WTC11 (cell line): ENCODE data around the gene GRM7.

Experiments used
- ATF2 ChIP-seq: sonication (generic); formaldehyde crosslinking; IDR thresholded peaks from 2 replicates; pipeline ENCODE4 v1.8.1; 2022; ENCODE audit warnings: low read depth, missing genetic modification reagents, borderline replicate concordance
- CREB1 ChIP-seq: sonication (generic); formaldehyde crosslinking; IDR thresholded peaks from 2 replicates; pipeline ENCODE4 v1.8.0; 2023; ENCODE audit warnings: mild to moderate bottlenecking, missing genetic modification reagents
- CREM ChIP-seq: sonication (generic); formaldehyde crosslinking; IDR thresholded peaks from 2 replicates; pipeline ENCODE4 v1.8.1; 2022; ENCODE audit warnings: mild to moderate bottlenecking, missing genetic modification reagents, moderate library complexity
- FOXJ3 ChIP-seq: sonication (generic); formaldehyde crosslinking; IDR thresholded peaks from 2 replicates; pipeline ENCODE4 v1.9.0; 2021; ENCODE audit warnings: missing genetic modification reagents, mild to moderate bottlenecking, borderline replicate concordance
- IRF1 ChIP-seq: sonication (generic); formaldehyde crosslinking; IDR thresholded peaks from 2 replicates; pipeline ENCODE4 v1.8.0; 2023; ENCODE audit warnings: missing genetic modification reagents
- IRF2 ChIP-seq: sonication (generic); formaldehyde crosslinking; IDR thresholded peaks from 2 replicates; pipeline ENCODE4 v1.8.0; 2022; ENCODE audit warnings: low read depth, missing genetic modification reagents, borderline replicate concordance
- JUN ChIP-seq: sonication (generic); formaldehyde crosslinking; IDR thresholded peaks from 2 replicates; pipeline ENCODE4 v1.8.0; 2023; ENCODE audit warnings: mild to moderate bottlenecking, missing genetic modification reagents
- NR3C1 ChIP-seq: sonication (generic); formaldehyde crosslinking; conservative IDR thresholded peaks from 2 replicates; pipeline ENCODE4 v1.8.1; 2023; ENCODE audit warnings: low read depth, mild to moderate bottlenecking, missing genetic modification reagents
- TCF7 ChIP-seq: sonication (generic); formaldehyde crosslinking; IDR thresholded peaks from 2 replicates; pipeline ENCODE4 v1.8.0; 2022; ENCODE audit warnings: mild to moderate bottlenecking, low read depth, missing genetic modification reagents, moderate library complexity
- TF ChIP-seq, protein P1 (sequence below): fragments of 200-600 bp; IDR thresholded peaks from 2 replicates; pipeline ENCODE4 v1.8.0; 2022; ENCODE audit warnings: antibody characterized with exemption
- TF ChIP-seq, protein P2 (sequence below): sonication (generic); formaldehyde crosslinking; IDR thresholded peaks from 2 replicates; pipeline ENCODE4 v1.8.1; 2022; ENCODE audit warnings: low read depth, mild to moderate bottlenecking, moderate library complexity, missing genetic modification reagents, borderline replicate concordance
- TF ChIP-seq, protein P3 (sequence below): sonication (generic); formaldehyde crosslinking; IDR thresholded peaks from 2 replicates; pipeline ENCODE4 v1.8.1; 2022; ENCODE audit warnings: missing genetic modification reagents, borderline replicate concordance
- TF ChIP-seq, protein P4 (sequence below): sonication (generic); formaldehyde crosslinking; IDR thresholded peaks from 2 replicates; pipeline ENCODE4 v1.8.1; 2023; ENCODE audit warnings: mild to moderate bottlenecking, missing genetic modification reagents
- TF ChIP-seq, protein P5 (sequence below): sonication (generic); formaldehyde crosslinking; IDR thresholded peaks from 2 replicates; pipeline ENCODE4 v1.8.0; 2022; ENCODE audit warnings: mild to moderate bottlenecking, missing genetic modification reagents

GRCh38 chr3:7567160-7567559 is 706.2 kb downstream of the GRM7 start:
- TF ChIP-seq CREM (CRISPR knock-in tag) (no peak), JUN (CRISPR knock-in tag) (no peak), CREB1 (CRISPR knock-in tag) (no peak), NR3C1 (CRISPR knock-in tag) (no peak), TCF7 (CRISPR knock-in tag) (no peak), IRF2 (CRISPR knock-in tag) (no peak), ATF2 (no peak), FOXJ3 (CRISPR knock-in tag) (no peak), IRF1 (CRISPR knock-in tag) (no peak)
- TF ChIP-seq, protein P1, sequence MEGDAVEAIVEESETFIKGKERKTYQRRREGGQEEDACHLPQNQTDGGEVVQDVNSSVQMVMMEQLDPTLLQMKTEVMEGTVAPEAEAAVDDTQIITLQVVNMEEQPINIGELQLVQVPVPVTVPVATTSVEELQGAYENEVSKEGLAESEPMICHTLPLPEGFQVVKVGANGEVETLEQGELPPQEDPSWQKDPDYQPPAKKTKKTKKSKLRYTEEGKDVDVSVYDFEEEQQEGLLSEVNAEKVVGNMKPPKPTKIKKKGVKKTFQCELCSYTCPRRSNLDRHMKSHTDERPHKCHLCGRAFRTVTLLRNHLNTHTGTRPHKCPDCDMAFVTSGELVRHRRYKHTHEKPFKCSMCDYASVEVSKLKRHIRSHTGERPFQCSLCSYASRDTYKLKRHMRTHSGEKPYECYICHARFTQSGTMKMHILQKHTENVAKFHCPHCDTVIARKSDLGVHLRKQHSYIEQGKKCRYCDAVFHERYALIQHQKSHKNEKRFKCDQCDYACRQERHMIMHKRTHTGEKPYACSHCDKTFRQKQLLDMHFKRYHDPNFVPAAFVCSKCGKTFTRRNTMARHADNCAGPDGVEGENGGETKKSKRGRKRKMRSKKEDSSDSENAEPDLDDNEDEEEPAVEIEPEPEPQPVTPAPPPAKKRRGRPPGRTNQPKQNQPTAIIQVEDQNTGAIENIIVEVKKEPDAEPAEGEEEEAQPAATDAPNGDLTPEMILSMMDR: no peak
- TF ChIP-seq, protein P2, sequence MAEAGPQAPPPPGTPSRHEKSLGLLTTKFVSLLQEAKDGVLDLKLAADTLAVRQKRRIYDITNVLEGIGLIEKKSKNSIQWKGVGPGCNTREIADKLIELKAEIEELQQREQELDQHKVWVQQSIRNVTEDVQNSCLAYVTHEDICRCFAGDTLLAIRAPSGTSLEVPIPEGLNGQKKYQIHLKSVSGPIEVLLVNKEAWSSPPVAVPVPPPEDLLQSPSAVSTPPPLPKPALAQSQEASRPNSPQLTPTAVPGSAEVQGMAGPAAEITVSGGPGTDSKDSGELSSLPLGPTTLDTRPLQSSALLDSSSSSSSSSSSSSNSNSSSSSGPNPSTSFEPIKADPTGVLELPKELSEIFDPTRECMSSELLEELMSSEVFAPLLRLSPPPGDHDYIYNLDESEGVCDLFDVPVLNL (CRISPR knock-in tag): no peak
- TF ChIP-seq, protein P3, sequence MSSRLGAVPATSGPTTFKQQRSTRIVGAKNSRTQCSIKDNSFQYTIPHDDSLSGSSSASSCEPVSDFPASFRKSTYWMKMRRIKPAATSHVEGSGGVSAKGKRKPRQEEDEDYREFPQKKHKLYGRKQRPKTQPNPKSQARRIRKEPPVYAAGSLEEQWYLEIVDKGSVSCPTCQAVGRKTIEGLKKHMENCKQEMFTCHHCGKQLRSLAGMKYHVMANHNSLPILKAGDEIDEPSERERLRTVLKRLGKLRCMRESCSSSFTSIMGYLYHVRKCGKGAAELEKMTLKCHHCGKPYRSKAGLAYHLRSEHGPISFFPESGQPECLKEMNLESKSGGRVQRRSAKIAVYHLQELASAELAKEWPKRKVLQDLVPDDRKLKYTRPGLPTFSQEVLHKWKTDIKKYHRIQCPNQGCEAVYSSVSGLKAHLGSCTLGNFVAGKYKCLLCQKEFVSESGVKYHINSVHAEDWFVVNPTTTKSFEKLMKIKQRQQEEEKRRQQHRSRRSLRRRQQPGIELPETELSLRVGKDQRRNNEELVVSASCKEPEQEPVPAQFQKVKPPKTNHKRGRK (CRISPR knock-in tag): no peak
- TF ChIP-seq, protein P4, sequence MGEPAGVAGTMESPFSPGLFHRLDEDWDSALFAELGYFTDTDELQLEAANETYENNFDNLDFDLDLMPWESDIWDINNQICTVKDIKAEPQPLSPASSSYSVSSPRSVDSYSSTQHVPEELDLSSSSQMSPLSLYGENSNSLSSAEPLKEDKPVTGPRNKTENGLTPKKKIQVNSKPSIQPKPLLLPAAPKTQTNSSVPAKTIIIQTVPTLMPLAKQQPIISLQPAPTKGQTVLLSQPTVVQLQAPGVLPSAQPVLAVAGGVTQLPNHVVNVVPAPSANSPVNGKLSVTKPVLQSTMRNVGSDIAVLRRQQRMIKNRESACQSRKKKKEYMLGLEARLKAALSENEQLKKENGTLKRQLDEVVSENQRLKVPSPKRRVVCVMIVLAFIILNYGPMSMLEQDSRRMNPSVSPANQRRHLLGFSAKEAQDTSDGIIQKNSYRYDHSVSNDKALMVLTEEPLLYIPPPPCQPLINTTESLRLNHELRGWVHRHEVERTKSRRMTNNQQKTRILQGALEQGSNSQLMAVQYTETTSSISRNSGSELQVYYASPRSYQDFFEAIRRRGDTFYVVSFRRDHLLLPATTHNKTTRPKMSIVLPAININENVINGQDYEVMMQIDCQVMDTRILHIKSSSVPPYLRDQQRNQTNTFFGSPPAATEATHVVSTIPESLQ: no peak
- TF ChIP-seq, protein P5, sequence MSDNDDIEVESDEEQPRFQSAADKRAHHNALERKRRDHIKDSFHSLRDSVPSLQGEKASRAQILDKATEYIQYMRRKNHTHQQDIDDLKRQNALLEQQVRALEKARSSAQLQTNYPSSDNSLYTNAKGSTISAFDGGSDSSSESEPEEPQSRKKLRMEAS: no peak
